Activated CD4-positive, alpha-beta T cell treated with anti-CD3 and anti-CD28 coated beads, Interleukin-2, Interleukin-6, amounts not matched to agents 100 ng/mL and 50 ng/mL, durations not matched to agents 16 hours and 8 hours (primary cell): ENCODE data around the gene RPL27.

Experiments used
- DNase-seq: peaks from one replicate; pipeline ENCODE4 v3.0.0-alpha.2; 2020

The RPL27 gene

DNA sequence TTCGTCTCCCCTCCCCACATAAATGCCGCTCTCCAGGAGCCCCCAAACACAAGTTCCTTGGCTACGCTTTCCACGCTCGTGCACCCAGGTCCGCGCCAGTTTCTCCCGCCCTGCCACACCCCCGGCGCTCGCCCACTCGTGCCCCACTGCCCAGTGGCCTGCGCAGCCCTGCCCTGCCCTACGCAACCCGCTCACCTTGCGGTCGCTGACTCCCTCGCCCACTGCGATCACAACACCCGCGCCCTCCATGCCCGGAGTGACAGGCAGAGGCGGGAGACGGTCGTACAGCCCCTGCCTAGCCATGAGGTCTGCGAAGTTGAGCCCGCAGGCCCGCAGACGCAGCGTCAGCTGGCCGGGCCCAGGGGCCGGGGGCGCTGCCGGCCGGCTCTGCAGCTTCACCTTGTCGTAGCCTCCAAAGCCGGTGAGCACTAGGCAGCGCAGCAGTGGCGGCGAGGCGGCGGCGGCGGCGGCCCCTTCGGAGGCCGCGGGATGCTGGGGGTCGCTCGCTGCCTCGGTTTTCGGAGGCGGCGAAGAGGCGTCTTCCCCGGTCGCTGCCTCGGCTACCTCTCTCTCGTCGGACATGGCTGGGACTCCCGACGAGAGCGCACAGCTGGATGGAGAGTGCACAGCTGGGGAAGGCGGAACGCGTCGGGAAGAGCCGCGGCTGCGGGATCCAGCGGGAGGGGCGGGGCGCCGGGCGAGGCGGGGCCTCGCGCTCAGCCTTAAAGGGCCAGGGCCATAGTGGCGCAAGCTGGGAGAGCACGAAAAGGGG, 23.7 kb downstream of the RPL27 start, which contains the start of gene VAT1:
VAT1 (minus strand) TSS at position 645 of the 772 bp plus-strand sequence; CDS start at position 582, 63 bp downstream.
- peak; percentile 67 for DNase-seq

- DNase-seq, result peak; percentile 76
These were observed 26.4 kb downstream of the RPL27 start, which contains the start of gene RND2 for GRCh38 chr17:43024407-43025289. RND2 (plus strand) TSS chr17:43025231; CDS start chr17:43025348, 117 bp downstream.

DNA sequence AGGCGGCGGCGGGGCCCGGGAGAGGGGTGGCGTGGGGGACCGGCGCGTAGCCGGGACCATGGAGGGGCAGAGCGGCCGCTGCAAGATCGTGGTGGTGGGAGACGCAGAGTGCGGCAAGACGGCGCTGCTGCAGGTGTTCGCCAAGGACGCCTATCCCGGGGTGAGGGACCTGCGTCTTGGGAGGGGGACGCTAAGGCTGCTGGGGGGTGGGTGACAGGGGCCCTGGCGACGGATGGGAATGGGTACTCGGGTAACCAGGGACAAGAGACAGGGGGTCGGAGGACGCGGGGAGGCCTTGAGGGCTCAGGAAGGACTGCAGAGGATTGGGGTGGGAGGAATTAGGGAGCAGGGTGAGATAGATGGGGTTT, 27.1 kb downstream of the RPL27 start:
- no peak for DNase-seq

DNA sequence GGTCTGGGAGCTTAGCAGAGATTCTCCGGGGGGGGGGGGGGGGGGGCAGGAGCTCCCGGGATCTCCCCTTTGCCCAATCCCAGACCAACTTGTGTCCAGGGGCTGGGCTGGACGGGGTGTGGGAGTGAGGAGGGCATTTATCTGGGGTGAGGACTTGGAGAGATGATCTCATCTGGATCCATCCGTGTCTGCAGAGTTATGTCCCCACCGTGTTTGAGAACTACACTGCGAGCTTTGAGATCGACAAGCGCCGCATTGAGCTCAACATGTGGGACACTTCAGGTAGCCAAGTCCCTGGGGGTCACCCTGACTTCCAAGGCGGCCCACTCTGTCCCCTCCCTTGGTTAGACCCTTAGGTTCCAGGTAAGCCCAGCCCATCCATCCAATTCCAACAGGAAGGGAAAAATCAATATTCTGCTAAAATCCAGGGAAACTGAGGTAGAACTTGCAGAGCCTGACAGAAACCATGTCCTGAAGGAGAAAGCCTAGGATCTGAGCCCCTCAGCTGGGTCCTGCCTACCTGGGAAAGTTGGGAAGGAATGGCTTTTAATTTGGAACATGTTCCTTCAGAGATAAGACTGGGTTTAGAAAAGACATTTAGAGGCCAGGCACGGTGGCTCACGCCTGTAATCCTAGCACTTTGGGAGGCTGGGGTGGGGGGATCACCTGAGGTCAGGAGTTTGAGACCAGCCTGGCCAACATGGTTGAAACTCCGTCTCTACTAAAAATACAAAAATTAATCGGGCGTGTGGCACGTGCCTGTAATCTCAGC, 27.7 kb downstream of the RPL27 start:
- DNase-seq, result no peak

DNA sequence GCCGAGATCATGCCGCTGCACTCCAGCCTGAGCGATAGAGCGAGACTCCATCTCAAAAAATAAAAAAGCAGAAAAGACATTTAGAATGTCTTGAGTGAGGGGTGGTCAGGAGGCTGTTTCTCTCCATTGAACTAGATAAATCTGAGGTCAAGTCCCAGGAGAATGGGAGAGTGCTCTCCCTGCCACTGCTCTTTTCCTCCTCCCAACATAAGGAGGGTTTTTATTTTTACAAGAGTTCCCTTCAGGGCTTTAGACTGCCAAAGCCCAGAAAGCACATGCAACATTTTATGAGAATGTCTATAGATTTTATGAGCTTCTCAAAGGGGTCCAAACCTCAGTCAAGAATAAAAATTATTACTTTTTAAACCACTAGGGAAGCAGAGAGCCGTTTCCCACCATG, 28.4 kb downstream of the RPL27 start:
- no peak for DNase-seq

DNA sequence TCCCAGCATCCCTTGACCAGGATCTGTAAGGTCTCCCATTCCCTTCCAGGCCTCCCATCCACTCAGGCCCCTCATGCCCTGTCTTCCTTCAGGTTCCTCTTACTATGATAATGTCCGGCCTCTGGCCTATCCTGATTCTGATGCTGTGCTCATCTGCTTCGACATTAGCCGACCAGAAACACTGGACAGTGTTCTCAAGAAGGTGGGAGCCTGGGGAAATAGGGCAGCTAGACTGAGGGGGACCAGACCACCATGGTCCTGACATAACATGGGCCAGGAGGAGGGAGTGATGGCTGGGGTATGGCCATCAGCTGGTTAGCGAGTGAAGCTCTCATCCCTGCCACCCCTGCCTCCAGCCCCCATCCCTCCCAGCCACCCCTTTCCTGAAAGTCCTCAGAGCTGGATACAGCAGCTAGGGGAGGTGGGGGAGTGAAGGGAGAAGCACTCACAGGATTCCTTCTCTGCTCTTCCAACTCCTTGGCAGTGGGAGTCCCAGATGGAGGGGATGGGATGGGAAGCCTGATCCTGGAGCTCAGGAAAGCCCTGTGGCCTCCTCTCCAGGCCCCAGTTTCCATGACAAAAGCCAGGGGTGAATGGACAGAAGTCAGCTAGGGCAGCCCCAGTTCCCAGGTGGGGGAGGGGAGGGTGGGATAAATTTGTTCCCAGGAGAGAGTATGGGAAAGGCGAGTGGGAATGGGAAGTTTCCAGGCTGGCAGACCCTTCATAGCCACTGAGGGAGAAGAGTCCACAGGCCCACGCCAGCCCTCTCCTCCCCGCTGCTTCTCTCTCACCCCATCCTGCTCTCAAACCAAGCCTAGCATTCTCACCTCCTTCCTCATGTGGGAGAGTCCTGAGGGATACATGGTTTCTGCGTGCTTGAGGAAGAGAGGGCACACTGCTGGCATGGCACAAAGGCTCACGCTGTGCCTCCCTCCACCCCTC, 29.1 kb downstream of the RPL27 start:
- DNase-seq, result no peak

- DNase-seq, result no peak
These were observed 30.1 kb downstream of the RPL27 start for GRCh38 chr17:43028221-43028861.

DNA sequence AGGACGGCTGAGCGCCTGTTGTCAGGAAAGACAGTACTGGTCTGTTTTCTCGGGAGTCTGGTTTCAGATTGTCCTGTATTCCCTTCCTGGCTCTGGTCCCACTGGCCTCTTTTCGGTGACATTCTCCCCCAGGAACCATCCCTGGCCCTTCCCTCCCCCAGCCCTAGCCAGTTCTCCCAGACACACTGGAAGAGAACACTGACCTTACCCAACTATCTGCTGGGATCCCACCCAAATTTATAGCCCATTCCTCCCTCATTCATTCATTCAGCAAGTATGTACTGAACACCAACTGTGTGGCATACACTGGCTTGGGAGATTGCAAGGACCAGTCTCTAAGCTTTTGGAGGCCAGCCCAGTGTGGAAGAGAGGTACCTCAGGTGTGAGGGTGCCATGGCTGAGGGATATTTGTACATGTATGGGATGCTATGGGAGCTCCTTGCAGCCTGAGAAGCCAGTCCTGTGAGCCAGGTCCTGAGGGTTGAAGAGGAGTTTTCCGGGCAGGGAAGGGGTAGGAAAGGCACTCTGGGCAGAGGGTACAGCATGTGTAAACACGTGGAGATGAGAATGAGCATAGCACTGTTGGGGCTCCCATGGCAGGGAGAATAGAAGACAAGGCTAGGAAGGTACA, 32.0 kb downstream of the RPL27 start:
- DNase-seq, result no peak

- DNase-seq, result no peak
These were observed 33.4 kb downstream of the RPL27 start for GRCh38 chr17:43031666-43032065.

- no peak for DNase-seq
These were observed 36.0 kb downstream of the RPL27 start for GRCh38 chr17:43033948-43034881.

DNA sequence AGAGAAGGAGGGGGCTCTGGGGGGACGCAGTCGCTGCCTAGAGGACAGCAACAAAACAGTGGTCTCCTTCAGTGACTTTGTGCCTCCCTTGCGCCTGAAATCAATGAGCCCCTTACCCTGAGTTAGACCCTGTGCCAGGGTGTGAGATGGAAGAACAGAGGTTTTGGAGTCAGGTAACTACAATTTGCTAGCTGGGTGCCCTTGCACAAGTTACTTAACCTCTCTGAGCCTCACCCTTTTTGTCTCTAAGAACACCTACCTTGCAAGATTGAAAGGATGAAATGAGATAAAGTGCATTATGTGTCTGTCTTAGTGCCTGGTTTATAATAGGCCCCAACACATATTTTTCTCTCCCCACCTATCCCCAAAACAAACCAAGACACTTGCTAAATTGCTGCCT, 36.7 kb downstream of the RPL27 start:
- DNase-seq, result no peak

GRCh38 chr17:43039646-43040045, 41.4 kb downstream of the RPL27 start:
- no peak for DNase-seq

DNA sequence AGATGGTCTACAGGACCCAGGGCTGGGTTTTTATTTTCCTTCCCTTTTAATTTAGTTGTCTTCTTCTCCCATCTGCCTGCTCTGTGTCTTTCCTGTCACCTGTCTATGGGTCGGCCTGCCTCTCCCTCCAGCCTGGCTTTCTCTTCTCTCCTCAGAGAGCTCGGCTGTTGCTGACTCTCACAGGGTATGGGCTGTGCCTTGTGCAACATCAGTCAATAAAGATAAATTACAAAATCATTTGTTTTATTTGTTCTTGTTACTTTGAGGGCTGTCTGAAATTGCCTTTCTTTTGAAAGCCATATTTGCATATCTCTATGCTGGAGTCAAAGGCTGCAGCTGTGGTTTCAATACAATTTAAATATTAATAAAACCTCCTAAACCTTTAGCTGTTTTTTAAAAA, 42.4 kb downstream of the RPL27 start:
- no peak for DNase-seq

DNA sequence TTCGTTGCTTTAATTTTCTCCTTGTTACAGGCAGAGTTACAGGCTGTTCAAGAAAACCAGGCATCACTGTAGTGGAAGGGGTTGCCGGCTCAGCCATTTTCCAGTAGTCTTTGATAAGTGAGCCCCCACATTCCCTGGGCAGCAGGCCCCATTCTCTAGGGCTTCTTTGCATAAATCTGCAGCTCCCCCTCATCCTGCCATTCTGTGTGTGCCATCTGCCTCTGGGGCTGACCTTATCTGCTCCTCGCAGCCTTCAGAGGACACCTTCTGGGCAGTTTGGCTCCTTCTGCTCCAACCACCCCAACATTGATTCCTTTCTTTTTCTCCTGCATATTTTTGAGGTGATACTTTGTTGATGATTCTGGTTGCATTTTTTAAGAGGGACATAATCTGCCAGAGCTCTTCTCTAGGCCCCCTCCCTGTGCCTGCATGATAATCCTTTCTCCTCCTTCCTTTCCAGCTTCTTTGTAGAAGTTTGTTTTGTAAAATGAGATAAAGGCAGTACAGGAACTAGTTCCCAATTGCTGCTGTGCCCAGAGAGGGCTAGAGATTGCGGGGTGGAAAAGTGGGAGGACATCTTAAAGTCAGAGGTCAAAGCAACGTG, 43.9 kb downstream of the RPL27 start:
- DNase-seq, result no peak

DNA sequence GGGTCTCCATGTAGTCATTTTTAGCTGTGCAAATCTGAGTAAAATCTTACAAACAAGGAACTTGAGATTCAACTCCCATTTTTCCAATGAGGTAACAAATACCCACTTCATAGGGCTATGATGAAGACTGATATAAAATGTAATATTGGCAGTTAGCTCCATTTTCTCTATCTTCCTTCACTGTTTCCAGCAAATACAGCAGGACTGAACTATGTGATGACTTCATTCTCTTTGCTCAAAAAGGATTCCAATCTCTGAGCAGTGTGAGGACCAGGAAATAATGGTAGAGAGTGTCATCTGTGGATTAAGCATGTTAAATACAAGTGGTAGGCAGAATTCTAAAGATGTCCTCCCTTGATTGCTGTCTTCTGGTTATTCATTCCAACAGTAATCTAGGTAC, 45.1 kb downstream of the RPL27 start:
- no peak for DNase-seq

GRCh38 chr17:43044024-43044423, 45.8 kb downstream of the RPL27 start:
- DNase-seq, result no peak

- no peak for DNase-seq
These were observed 53.8 kb downstream of the RPL27 start for GRCh38 chr17:43051969-43052368.
